Measurements from ENCODE around the gene CADPS.
"Not testable (repeated sequence)": the region's sequence is repeated elsewhere in the genome, so short reads cannot be mapped to it uniquely, and the experiment has no call there.

Gene CADPS

DNA sequence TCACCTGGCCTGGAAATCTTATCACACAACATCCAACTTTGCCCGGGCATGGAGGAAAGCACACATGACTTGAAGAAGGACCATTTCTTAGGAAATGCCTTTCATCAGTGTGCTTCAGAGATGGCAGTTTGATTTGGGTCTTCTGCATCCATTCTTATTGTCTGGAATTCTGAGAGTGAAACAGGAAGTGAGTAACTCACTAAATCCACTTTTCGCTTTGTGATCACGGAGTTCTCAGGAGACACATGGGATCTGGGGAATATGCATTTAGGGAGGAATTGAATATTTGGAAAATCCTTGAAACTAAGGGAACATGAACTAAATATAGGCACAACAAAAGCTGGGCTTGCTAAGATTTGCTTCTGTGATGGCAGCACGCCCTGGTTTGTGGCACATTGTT is 289.4 kb downstream of the CADPS start:
- DNase-seq = no peak

GRCh38 chr3:62584636-62585035 is 290.6 kb downstream of the CADPS start:
- DNase-seq = no peak

DNA sequence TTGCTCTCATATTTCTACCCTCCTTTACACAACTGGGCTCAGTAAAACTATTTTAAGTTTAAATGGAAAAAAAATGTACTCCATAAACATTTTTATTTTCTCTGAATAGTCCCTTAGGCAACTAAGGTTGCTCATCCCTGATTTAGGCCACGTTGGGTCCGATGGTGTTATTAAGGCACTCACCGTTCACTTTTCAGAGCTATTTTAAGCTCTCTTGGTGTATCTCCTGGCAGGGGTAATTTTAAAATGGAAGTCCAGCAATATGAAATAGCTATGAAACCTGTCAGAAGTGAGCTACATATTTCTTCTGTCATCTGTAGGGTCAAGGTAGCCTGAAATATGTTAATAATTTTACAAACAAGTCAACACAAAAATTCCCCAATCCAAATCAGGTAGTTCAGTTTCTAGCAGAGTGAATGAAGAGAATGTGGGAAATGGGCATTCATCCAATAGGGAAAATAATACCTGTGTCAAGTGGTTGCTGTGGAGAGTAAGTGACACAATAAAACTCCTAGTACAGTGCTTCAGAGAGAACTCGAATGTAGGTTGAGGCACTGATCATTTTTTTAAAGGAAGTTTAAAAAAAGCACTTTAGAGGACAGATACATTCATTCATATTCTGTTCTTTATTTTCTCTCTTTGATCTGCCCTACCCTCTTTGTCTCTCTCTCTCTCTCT is 292.6 kb downstream of the CADPS start:
- no peak for DNase-seq

- DNase-seq = not testable (repeated sequence)
These were observed 294.7 kb downstream of the CADPS start for GRCh38 chr3:62580485-62580884.

GRCh38 chr3:62577153-62577552 is 298.1 kb downstream of the CADPS start:
- DNase-seq = no peak

- no peak for DNase-seq
These were observed 300.8 kb downstream of the CADPS start for GRCh38 chr3:62574266-62574898.

DNA sequence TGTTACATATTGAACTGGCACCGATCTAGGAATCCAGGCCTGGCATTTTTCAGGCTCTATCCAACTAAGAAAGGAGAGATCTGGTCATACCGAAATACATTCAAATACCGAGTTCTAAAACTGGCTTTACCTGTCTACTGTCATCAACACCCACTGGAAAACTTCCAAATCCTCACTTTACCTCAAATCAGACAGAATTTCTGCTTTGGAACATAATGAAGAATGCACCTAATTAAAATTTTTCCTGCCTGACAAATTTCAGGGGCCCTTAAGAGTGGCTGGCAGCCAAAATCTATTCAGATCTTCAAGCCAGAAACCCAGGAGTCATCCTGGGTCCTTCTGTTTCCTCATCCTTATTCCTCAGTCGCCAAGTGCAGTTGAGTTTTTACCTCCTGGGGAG is 303.3 kb downstream of the CADPS start:
- DNase-seq = no peak

GRCh38 chr3:62570888-62571287 is 304.3 kb downstream of the CADPS start:
- no peak for DNase-seq

GRCh38 chr3:62569609-62570008 is 305.6 kb downstream of the CADPS start:
- DNase-seq = no peak

DNA sequence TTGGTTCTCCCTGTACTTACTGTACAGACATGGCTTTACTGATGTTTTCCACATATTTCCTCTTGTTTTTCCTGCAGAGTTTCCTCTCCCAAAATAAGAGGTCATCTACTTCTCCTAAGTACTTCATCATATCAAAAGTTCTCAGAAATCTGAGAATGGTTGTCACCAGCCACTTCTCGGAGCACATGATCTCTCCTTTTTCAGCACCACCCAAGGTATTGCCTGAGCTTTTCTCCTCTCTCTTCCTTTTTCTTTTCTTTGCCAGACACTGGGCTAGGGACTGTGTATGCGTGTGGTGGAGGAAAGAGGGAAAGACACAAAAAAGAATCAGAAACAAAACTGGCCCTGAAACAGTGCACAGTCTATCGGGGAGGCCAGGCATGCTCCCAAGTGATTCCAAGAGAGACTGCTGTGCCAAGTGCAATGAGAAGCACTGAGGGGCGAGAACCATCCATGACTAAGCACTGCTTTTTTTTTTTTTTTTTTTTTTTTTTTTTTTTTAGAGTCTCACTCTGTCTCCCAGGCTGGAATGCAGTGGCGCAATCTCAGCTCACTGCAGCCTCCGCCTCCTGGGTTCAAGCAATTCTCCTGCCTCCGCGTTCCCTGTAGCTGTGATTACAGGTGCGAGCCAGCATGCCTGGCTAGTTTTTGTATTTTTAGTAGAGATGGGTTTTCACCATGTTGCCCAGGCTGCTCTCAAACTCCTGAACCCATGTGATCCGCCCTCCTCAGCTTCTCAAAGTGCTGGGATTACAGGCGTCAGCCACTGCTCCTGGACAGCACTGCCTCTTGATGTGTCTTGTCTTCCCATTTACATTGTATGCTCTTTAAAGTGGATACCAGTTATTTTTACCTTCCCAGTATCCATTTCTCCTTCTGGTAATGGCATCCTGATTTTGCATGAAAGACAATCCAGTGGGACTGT is 307.9 kb downstream of the CADPS start:
- no peak for DNase-seq

- DNase-seq = no peak
These were observed 309.1 kb downstream of the CADPS start for GRCh38 chr3:62566022-62566557.

- no peak for DNase-seq
These were observed 312.6 kb downstream of the CADPS start for GRCh38 chr3:62562596-62562995.

DNA sequence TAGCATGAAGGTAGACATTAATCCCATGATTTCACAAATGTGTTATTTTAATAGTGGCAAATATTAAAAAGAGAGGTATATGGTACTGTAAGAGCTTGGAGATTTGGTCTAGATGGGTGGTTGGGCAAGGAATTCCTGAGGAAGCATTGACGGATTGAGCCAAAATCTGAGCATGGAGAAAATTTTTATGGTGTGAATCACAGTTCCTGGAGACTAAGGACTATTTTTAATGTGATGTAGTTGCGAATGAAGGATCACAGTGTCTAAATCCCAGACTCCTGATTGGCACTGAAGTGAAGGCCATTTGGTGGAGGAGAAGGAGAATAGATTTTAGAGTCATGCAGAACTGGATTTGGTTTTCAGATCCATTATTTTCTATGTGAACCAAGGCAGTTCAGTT is 313.2 kb downstream of the CADPS start:
- no peak for DNase-seq

- DNase-seq = no peak
These were observed 315.3 kb downstream of the CADPS start for GRCh38 chr3:62559831-62560445.

- DNase-seq = no peak
These were observed 316.6 kb downstream of the CADPS start for GRCh38 chr3:62558549-62559112.

DNA sequence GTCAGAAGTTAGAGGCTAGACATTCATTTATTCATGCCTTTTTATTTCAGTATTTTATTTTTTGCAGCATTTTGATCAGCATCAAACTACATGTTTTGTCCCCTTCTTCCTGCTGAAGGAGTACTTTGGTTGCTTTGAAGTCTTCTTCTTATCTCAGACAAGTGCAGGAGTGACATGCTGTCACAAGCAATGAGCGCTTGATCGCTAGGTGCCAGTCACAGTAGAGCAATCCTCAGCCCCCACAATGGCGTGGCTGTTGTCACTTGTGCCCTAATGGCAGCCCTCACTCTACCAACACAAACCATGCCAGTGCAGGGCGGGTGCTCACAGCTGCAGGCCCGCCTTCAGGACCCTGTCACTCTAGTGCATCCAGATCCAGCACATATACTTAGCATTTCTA is 317.2 kb downstream of the CADPS start:
- DNase-seq = no peak

- no peak for DNase-seq
These were observed 317.8 kb downstream of the CADPS start for GRCh38 chr3:62557450-62557849.

GRCh38 chr3:62556121-62556815 is 318.9 kb downstream of the CADPS start:
- no peak for DNase-seq

DNA sequence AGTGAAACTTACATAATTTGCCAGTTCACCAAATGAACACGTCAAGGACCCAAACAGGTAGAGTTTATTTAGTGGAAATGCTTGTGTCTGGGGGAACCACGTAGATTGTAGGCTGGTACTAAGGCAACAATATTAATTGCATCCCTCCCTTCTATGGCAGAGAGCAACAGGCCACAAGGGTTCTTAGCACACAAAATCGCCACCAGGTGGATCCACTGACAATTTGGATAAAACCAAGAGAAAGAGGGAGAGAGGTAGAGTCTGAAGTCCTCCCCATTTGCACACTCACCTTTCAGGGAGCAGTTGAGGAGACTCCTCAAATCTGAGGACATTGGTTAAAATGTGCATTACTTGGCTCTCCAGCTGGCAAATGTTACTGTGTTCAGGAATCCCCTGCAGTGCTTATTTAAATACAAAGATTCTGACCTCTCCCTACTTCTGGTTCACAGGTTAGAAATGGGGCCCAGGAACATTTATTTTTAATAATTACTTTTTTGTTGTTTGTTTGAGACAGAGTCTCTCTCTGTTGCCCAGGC is 320.9 kb downstream of the CADPS start:
- DNase-seq = no peak

- DNase-seq = no peak
These were observed 321.4 kb downstream of the CADPS start for GRCh38 chr3:62553811-62554210.

GRCh38 chr3:62551556-62551955 is 323.7 kb downstream of the CADPS start:
- no peak for DNase-seq

GRCh38 chr3:62550439-62550838 is 324.8 kb downstream of the CADPS start:
- no peak for DNase-seq
